Aorta (tissue), 5 donors: Measurements from ENCODE around the gene MPND. TPM values are rescaled to one million over a fixed set of nuclear protein-coding genes. Genes with fewer than 3 reads are reported as not detected.
"Not testable (repeated sequence)": the region's sequence is repeated elsewhere in the genome, so short reads cannot be mapped to it uniquely, and the experiment has no call there.

ENCODE experiments used
- ATAC-seq: fragments of 200-7000 bp; cut with Tn5 transposase; one replicate; pipeline ENCODE4 v1.9.1; 2022; ENCODE audit warnings: moderate library complexity; ENCODE audit not compliant: low FRiP score
- DNase-seq, 2 donors: peaks; one replicate each; pipeline ENCODE4 v3.0.0-alpha.2; 2020
- H3K27ac ChIP-seq, 2 donors: one replicate each; pipeline ENCODE4 v1.5.1; 2013; ENCODE audit warnings: low read length in 2 of 2, mild to moderate bottlenecking in 2 of 2, moderate library complexity in 2 of 2, control low read depth in 1 of 2, inconsistent platforms in 1 of 2, low read depth in 1 of 2
- H3K27me3 ChIP-seq, 2 donors: one replicate each; pipeline ENCODE4 v1.6.1; 2013; ENCODE audit warnings: control low read depth in 1 of 2, low read length in 1 of 2, mild to moderate bottlenecking in 1 of 2, moderate library complexity in 1 of 2; ENCODE audit not compliant: insufficient read depth in 2 of 2, control insufficient read depth in 1 of 2
- H3K36me3 ChIP-seq, 2 donors: one replicate each; pipeline ENCODE4 v1.6.1; 2013; ENCODE audit warnings: control low read depth in 1 of 2, low read length in 1 of 2, mild to moderate bottlenecking in 1 of 2; ENCODE audit not compliant: insufficient read depth in 2 of 2, control insufficient read depth in 1 of 2
- H3K4me1 ChIP-seq, 2 donors: one replicate each; pipeline ENCODE4 v1.6.1; 2013; ENCODE audit warnings: low read length in 2 of 2, control low read depth in 1 of 2, mild to moderate bottlenecking in 1 of 2, moderate library complexity in 1 of 2; ENCODE audit not compliant: insufficient read depth in 2 of 2, control insufficient read depth in 1 of 2
- H3K4me3 ChIP-seq, 2 donors: one replicate each; pipeline ENCODE4 v1.5.1; 2013; ENCODE audit warnings: low read length in 2 of 2, control low read depth in 1 of 2, mild to moderate bottlenecking in 1 of 2
- H3K9me3 ChIP-seq: one replicate; pipeline ENCODE4 v1.6.1; 2013; ENCODE audit warnings: mild to moderate bottlenecking, low read length; ENCODE audit not compliant: control insufficient read depth
- WGBS, 2 donors: extraction: QIAGEN DNeasy Blood & Tissue Kit; methylation state at CpG; one replicate each; pipeline ENCODE4 v1.1.7; 2013; 5-methylcytosine and 5-hydroxymethylcytosine counted together
- intact Hi-C, 2 donors: fragments of 100-400 bp; cut with DNase I; formaldehyde crosslinking; loops; one replicate each; pipeline versions ENCODE4 v1.14.2 to v1.15.0; 2022
- polyA plus RNA-seq, 2 donors: library from polyadenylated mRNA; stranded (reverse); fragments of 200-250 nt; gene quantifications; one replicate each; pipeline ENCODE4 v1.2.3, GENCODE V29; 2013
- total RNA-seq, 2 donors: library from RNA; stranded (reverse); fragmentation: NEBNext Ultra II Directional; extraction: Animal tissue kit (Norgen Biotek cat#: 25700); gene quantifications; one replicate each; pipeline ENCODE4 v1.2.1, GENCODE V29; 2021
- donor health status: healthy with polysubstance abuse.
- donor health status: Bipolar disorder and iron deficiency.
- donor health status: DM: no; HTN: no; CAD: no.
- donor health status: DM: no; HTN: no; CAD: no.
- donor health status: DM: yes; HTN: yes; CAD: no.

MPND gene
- total and polyA plus RNA-seq, 4 donors: 13.5 to 17.9 (median 15.2) TPM

GRCh38 chr19:4327252-4327876 lies 16.0 kb upstream of the MPND start:
- no peaks in the 10 kb centered on the region for H3K36me3 ChIP-seq
- peak; percentile 69 to 84 for DNase-seq
- no peaks in the 10 kb centered on the region for H3K9me3 ChIP-seq
- H3K4me1 ChIP-seq: no peaks in the 10 kb centered on the region
- no peaks in the 10 kb centered on the region for H3K27me3 ChIP-seq
- WGBS, 2 donors: 1 to 6% methylated on average over 29 to 30 of the region's 30 CpGs
- intact Hi-C loops: no loop called here
- peak; percentile 53 for ATAC-seq
- H3K27ac ChIP-seq: no peak overlapping the region
- no peak overlapping the region for H3K4me3 ChIP-seq

GRCh38 chr19:4327877-4328242 lies 15.5 kb upstream of the MPND start:
- 2 to 9% methylated on average over 13 of the region's 13 CpGs for WGBS, 2 donors
- Histone ChIP-seq H3K27ac (no peak overlapping the region), H3K9me3 (no peaks in the 10 kb centered on the region), H3K4me1 (no peaks in the 10 kb centered on the region), H3K4me3 (no peak overlapping the region), H3K36me3 (no peaks in the 10 kb centered on the region), H3K27me3 (no peaks in the 10 kb centered on the region)
- DNase-seq (no peak), ATAC-seq (no peak)
- intact Hi-C loops: no loop called here

- Histone ChIP-seq H3K36me3 (no peaks in the 10 kb centered on the region), H3K4me1 (no peaks in the 10 kb centered on the region), H3K9me3 (no peaks in the 10 kb centered on the region), H3K27ac (no peak overlapping the region), H3K4me3 (no peak overlapping the region), H3K27me3 (no peaks in the 10 kb centered on the region)
- ATAC-seq (peak; percentile 97), DNase-seq (peak; percentile 91 to 93)
- 2% methylated on average over 45 to 49 of the region's 49 CpGs for WGBS, 2 donors
- intact Hi-C loops: no loop called here
Measured at GRCh38 chr19:4328243-4328990, 14.9 kb upstream of the MPND start.

- ATAC-seq, H3K4me1 ChIP-seq, H3K27ac ChIP-seq, H3K4me3 ChIP-seq, H3K36me3 ChIP-seq, H3K27me3 ChIP-seq, intact Hi-C loops, DNase-seq, H3K9me3 ChIP-seq: not testable (repeated sequence)
- 22 to 38% methylated on average over 31 to 35 of the region's 35 CpGs for WGBS, 2 donors
Measured at GRCh38 chr19:4328991-4329681, 14.2 kb upstream of the MPND start.

- WGBS, 2 donors: 94 to 95% methylated on average over 19 of the region's 19 CpGs
- DNase-seq (no peak), ATAC-seq (no peak)
- no peak overlapping the region for H3K4me3 ChIP-seq
- H3K9me3 ChIP-seq: no peaks in the 10 kb centered on the region
- H3K27ac ChIP-seq: no peak overlapping the region
- H3K4me1 ChIP-seq: no peaks in the 10 kb centered on the region
- intact Hi-C loops: no loop called here
- H3K36me3 ChIP-seq: no peaks in the 10 kb centered on the region
- H3K27me3 ChIP-seq: no peaks in the 10 kb centered on the region
Measured at GRCh38 chr19:4329858-4330257, 13.5 kb upstream of the MPND start.

GRCh38 chr19:4334929-4335570 lies 8.3 kb upstream of the MPND start:
- Histone ChIP-seq H3K9me3 (no peaks in the 10 kb centered on the region), H3K27ac (no peak overlapping the region), H3K4me3 (no peak overlapping the region), H3K36me3 (no peaks in the 10 kb centered on the region), H3K27me3 (no peaks in the 10 kb centered on the region), H3K4me1 (no peaks in the 10 kb centered on the region)
- ATAC-seq: no peak
- intact Hi-C loops: no loop called here
- 89 to 92% methylated on average over 7 of the region's 7 CpGs for WGBS, 2 donors
- DNase-seq: no peak

GRCh38 chr19:4337906-4338440 lies 5.4 kb upstream of the MPND start:
- H3K9me3 ChIP-seq: no peaks in the 10 kb centered on the region
- intact Hi-C loops: no loop called here
- H3K27ac ChIP-seq: no peak overlapping the region
- H3K36me3 ChIP-seq: no peaks in the 10 kb centered on the region
- peak overlapping the region in 1 of 2 donors; percentile 30 for H3K4me3 ChIP-seq
- ATAC-seq (no peak), DNase-seq (no peak)
- 20 to 29% methylated on average over 14 of the region's 14 CpGs for WGBS, 2 donors
- H3K4me1 ChIP-seq: peaks cover 0 to 2% of the 10 kb centered on the region in 2 donors
- H3K27me3 ChIP-seq: no peaks in the 10 kb centered on the region

- Histone ChIP-seq H3K36me3 (no peaks in the 10 kb centered on the region), H3K27me3 (no peaks in the 10 kb centered on the region), H3K27ac (no peak within 1 kb of the TSS), H3K4me1 (peaks cover 0 to 2% of the 10 kb centered on the region in 2 donors), H3K4me3 (peak within 1 kb of the TSS in 1 of 2 donors; percentile 30), H3K9me3 (no peaks in the 10 kb centered on the region)
- intact Hi-C loops: no loop called here
- WGBS, 2 donors: 59 to 61% methylated on average over 27 of the region's 27 CpGs
- DNase-seq (no peak), ATAC-seq (no peak)
Measured at GRCh38 chr19:4338441-4339355, 4.7 kb upstream of the MPND start, which contains the start of gene STAP2. Gene STAP2, minus strand, starts transcription at chr19:4338827. Its CDS starts 74 bp downstream, at chr19:4338753.
